Suprapubic skin (tissue), 4 donors: ENCODE data around the gene PNRC1. TPM values are rescaled to one million over a fixed set of nuclear protein-coding genes. Genes with fewer than 3 reads are reported as not detected.

Experiments
- DNase-seq, 2 donors: peaks; one replicate each; pipeline ENCODE4 v3.0.0-alpha.2; 2019; ENCODE audit warnings: low spot score in 2 of 2
- H3K27ac ChIP-seq: fragments of 200-600 bp; sonication (generic); one replicate; pipeline ENCODE4 v1.5.1; 2019
- H3K27me3 ChIP-seq: fragments of 200-600 bp; sonication (generic); one replicate; pipeline ENCODE4 v1.5.1; 2019
- H3K36me3 ChIP-seq: fragments of 200-600 bp; sonication (generic); one replicate; pipeline ENCODE4 v1.5.1; 2019
- H3K4me1 ChIP-seq: fragments of 200-600 bp; sonication (generic); one replicate; pipeline ENCODE4 v1.5.1; 2019
- H3K4me3 ChIP-seq: fragments of 200-600 bp; sonication (generic); one replicate; pipeline ENCODE4 v1.5.1; 2019; ENCODE audit warnings: mild to moderate bottlenecking
- H3K9me3 ChIP-seq: fragments of 200-600 bp; sonication (generic); one replicate; pipeline ENCODE4 v1.5.1; 2019
- CTCF ChIP-seq, 2 donors: fragments of 200-600 bp in 1 of 2; fragments of 450-650 bp in 1 of 2; sonication (generic) in 1 of 2; IDR thresholded peaks; one replicate each; pipeline ENCODE4 v1.5.1; 2016 to 2019; ENCODE audit warnings: antibody characterized with exemption in 2 of 2, mild to moderate bottlenecking in 1 of 2, moderate library complexity in 1 of 2
- EP300 ChIP-seq: sonication (generic); formaldehyde crosslinking; IDR thresholded peaks from one replicate; pipeline ENCODE4 v1.6.1; 2017; ENCODE audit warnings: antibody characterized with exemption
- POLR2A ChIP-seq, 2 donors: fragments of 450-650 bp; IDR thresholded peaks; one replicate each; pipeline ENCODE4 v1.6.1; 2017; ENCODE audit warnings: antibody characterized with exemption in 2 of 2, mild to moderate bottlenecking in 2 of 2, moderate library complexity in 2 of 2
- POLR2AphosphoS5 ChIP-seq, 3 donors: sonication (generic); formaldehyde crosslinking; IDR thresholded peaks; one replicate each; pipeline ENCODE4 v1.6.1; 2017; ENCODE audit warnings: antibody characterized with exemption in 3 of 3
- WGBS: methylation state at CpG from one replicate; pipeline ENCODE4 v1.1.5; 2018; 5-methylcytosine and 5-hydroxymethylcytosine counted together
- total RNA-seq, 4 donors: library from RNA; depleted of rRNA; stranded (reverse); fragments of >200 nt; gene quantifications; one replicate each; pipeline ENCODE4 v1.1.0, GENCODE V29; 2016

The PNRC1 gene
- total RNA-seq, 4 donors from 2014 or later = 238 to 292 (median 271) TPM

- 11% methylated on average over 3 of the region's 3 CpGs for WGBS
- peaks cover 12% of the 10 kb centered on the region for H3K4me1 ChIP-seq
- H3K27ac ChIP-seq = no peak overlapping the region
- no peaks in the 10 kb centered on the region for H3K36me3 ChIP-seq
- peak; percentile 71 to 82 for DNase-seq
- no peak for TF ChIP-seq CTCF (IDR thresholded peaks at IDR 0.05)
- TF ChIP-seq POLR2AphosphoS5 (IDR thresholded peaks at IDR 0.05) = peak; percentile 60 to 80 (median 61)
- no peaks in the 10 kb centered on the region for H3K27me3 ChIP-seq
- H3K9me3 ChIP-seq = no peaks in the 10 kb centered on the region
- H3K4me3 ChIP-seq = no peak overlapping the region
Measured at GRCh38 chr6:89050155-89050554, 30.4 kb upstream of the PNRC1 start.

- H3K27ac ChIP-seq = no peak overlapping the region
- no peak overlapping the region for H3K4me3 ChIP-seq
- no peak for DNase-seq
- WGBS = 64% methylated on average over 3 of the region's 3 CpGs
- peaks cover 12% of the 10 kb centered on the region for H3K4me1 ChIP-seq
- H3K27me3 ChIP-seq = no peaks in the 10 kb centered on the region
- no peaks in the 10 kb centered on the region for H3K9me3 ChIP-seq
- H3K36me3 ChIP-seq = no peaks in the 10 kb centered on the region
- TF ChIP-seq POLR2AphosphoS5 (IDR thresholded peaks at IDR 0.05) (no peak), POLR2A (IDR thresholded peaks at IDR 0.05) (no peak), CTCF (IDR thresholded peaks at IDR 0.05) (no peak), EP300 (no peak)
Measured at GRCh38 chr6:89050697-89051096, 29.9 kb upstream of the PNRC1 start.

- H3K9me3 ChIP-seq = no peaks in the 10 kb centered on the region
- TF ChIP-seq CTCF (IDR thresholded peaks at IDR 0.05) = no peak
- no peak for TF ChIP-seq EP300
- TF ChIP-seq POLR2A (IDR thresholded peaks at IDR 0.05) = no peak
- WGBS = 77% methylated on average over 3 of the region's 3 CpGs
- H3K27ac ChIP-seq = no peak overlapping the region
- H3K4me1 ChIP-seq = peaks cover 12% of the 10 kb centered on the region
- no peak overlapping the region for H3K4me3 ChIP-seq
- DNase-seq = no peak
- no peaks in the 10 kb centered on the region for H3K27me3 ChIP-seq
- no peaks in the 10 kb centered on the region for H3K36me3 ChIP-seq
Measured at GRCh38 chr6:89051676-89052075, 28.9 kb upstream of the PNRC1 start.

- TF ChIP-seq POLR2AphosphoS5 (IDR thresholded peaks at IDR 0.05) (no peak), POLR2A (IDR thresholded peaks at IDR 0.05) (no peak), EP300 (no peak)
- H3K36me3 ChIP-seq = no peaks in the 10 kb centered on the region
- no peak overlapping the region for H3K27ac ChIP-seq
- H3K4me1 ChIP-seq = peaks cover 11% of the 10 kb centered on the region
- no peaks in the 10 kb centered on the region for H3K27me3 ChIP-seq
- DNase-seq = no peak
- no peak overlapping the region for H3K4me3 ChIP-seq
- 93% methylated on average over 4 of the region's 4 CpGs for WGBS
- no peaks in the 10 kb centered on the region for H3K9me3 ChIP-seq
Measured at GRCh38 chr6:89054208-89054607, 26.3 kb upstream of the PNRC1 start.

- no peaks in the 10 kb centered on the region for H3K27me3 ChIP-seq
- 89% methylated on average over 2 of the region's 2 CpGs for WGBS
- TF ChIP-seq CTCF (IDR thresholded peaks at IDR 0.05) (no peak), POLR2AphosphoS5 (IDR thresholded peaks at IDR 0.05) (no peak), EP300 (no peak), POLR2A (IDR thresholded peaks at IDR 0.05) (no peak)
- no peaks in the 10 kb centered on the region for H3K4me1 ChIP-seq
- no peak overlapping the region for H3K27ac ChIP-seq
- H3K9me3 ChIP-seq = no peaks in the 10 kb centered on the region
- H3K4me3 ChIP-seq = no peak overlapping the region
- DNase-seq = no peak
- H3K36me3 ChIP-seq = no peaks in the 10 kb centered on the region
Measured at GRCh38 chr6:89057759-89058158, 22.8 kb upstream of the PNRC1 start.

- Histone ChIP-seq H3K9me3 (no peaks in the 10 kb centered on the region), H3K27ac (no peak overlapping the region), H3K4me3 (no peak overlapping the region), H3K36me3 (no peaks in the 10 kb centered on the region), H3K4me1 (no peaks in the 10 kb centered on the region), H3K27me3 (no peaks in the 10 kb centered on the region)
- DNase-seq = no peak
- TF ChIP-seq CTCF (IDR thresholded peaks at IDR 0.05) (no peak), POLR2A (IDR thresholded peaks at IDR 0.05) (no peak), EP300 (no peak), POLR2AphosphoS5 (IDR thresholded peaks at IDR 0.05) (no peak)
- 58% methylated on average over 5 of the region's 5 CpGs for WGBS
Measured at GRCh38 chr6:89058627-89059026, 21.9 kb upstream of the PNRC1 start.
